GM18498 (cell line): ENCODE measurements around the gene METTL9.
"Not testable (repeated sequence)": the region's sequence is repeated elsewhere in the genome, so short reads cannot be mapped to it uniquely, and the experiment has no call there.

ENCODE experiments used
- ATAC-seq: cut with Tn5 transposase; IDR thresholded peaks from one replicate; pipeline ENCODE4 v1.9.1; 2021; ENCODE audit warnings: mild to moderate bottlenecking, moderate library complexity; ENCODE audit not compliant: unreplicated experiment

METTL9 gene

GRCh38 chr16:21573506-21573905 lies 25.9 kb upstream of the METTL9 start:
- ATAC-seq: not testable (repeated sequence)

GRCh38 chr16:21574372-21574771 lies 25.0 kb upstream of the METTL9 start:
- no peak for ATAC-seq

GRCh38 chr16:21576323-21576722 lies 23.1 kb upstream of the METTL9 start:
- not testable (repeated sequence) for ATAC-seq

- ATAC-seq: not testable (repeated sequence)
Measured at GRCh38 chr16:21577487-21577886, 21.9 kb upstream of the METTL9 start.

GRCh38 chr16:21578311-21578710 lies 21.1 kb upstream of the METTL9 start:
- ATAC-seq: not testable (repeated sequence)

GRCh38 chr16:21580131-21580530 lies 19.2 kb upstream of the METTL9 start:
- ATAC-seq: not testable (repeated sequence)

GRCh38 chr16:21580807-21581206 lies 18.6 kb upstream of the METTL9 start:
- no peak for ATAC-seq

GRCh38 chr16:21584817-21585216 lies 14.6 kb upstream of the METTL9 start:
- ATAC-seq: no peak

- not testable (repeated sequence) for ATAC-seq
Measured at GRCh38 chr16:21588593-21588992, 10.8 kb upstream of the METTL9 start.

GRCh38 chr16:21589551-21589950 lies 9.8 kb upstream of the METTL9 start:
- ATAC-seq: no peak

GRCh38 chr16:21590287-21590686 lies 9.1 kb upstream of the METTL9 start:
- ATAC-seq: no peak

GRCh38 chr16:21590796-21591195 lies 8.6 kb upstream of the METTL9 start:
- no peak for ATAC-seq

GRCh38 chr16:21592191-21592590 lies 7.2 kb upstream of the METTL9 start:
- no peak for ATAC-seq

GRCh38 chr16:21593530-21594289 lies 5.7 kb upstream of the METTL9 start:
- ATAC-seq: no peak

- ATAC-seq: no peak
Measured at GRCh38 chr16:21597561-21598030, 1.8 kb upstream of the METTL9 start.

GRCh38 chr16:21598206-21598605 lies 1.2 kb upstream of the METTL9 start:
- ATAC-seq: no peak

- no peak for ATAC-seq
Measured at GRCh38 chr16:21598701-21599121, 666 bp upstream of the METTL9 start.

- peak; percentile 5 for ATAC-seq
Measured at GRCh38 chr16:21600031-21600773, 825 bp downstream of the METTL9 start.

- ATAC-seq: no peak
Measured at GRCh38 chr16:21602785-21603184, 3.4 kb downstream of the METTL9 start.

- ATAC-seq: no peak
Measured at GRCh38 chr16:21603928-21604327, 4.6 kb downstream of the METTL9 start.

GRCh38 chr16:21605848-21606247 lies 6.5 kb downstream of the METTL9 start:
- not testable (repeated sequence) for ATAC-seq
